ENCODE results near the gene SMARCD1. TPM values are rescaled to one million over a fixed set of nuclear protein-coding genes. Genes with fewer than 3 reads are reported as not detected.

Gene SMARCD1
- total RNA-seq, 1 donor from 2014 or later: 61.4 TPM

GRCh38 chr12:50056639-50056976 lies 28.5 kb upstream of the SMARCD1 start:
- DNase-seq (ENCODE audit: extremely low spot score, unreplicated experiment): no peak
- Mint-ChIP-seq H3K4me3 (ENCODE audit: unreplicated experiment) (peak overlapping the region; percentile 81), H3K36me3 (ENCODE audit: unreplicated experiment) (no peaks in the 10 kb centered on the region), H3K4me1 (ENCODE audit: unreplicated experiment) (peaks cover 15% of the 10 kb centered on the region), H3K27ac (ENCODE audit: unreplicated experiment) (no peak overlapping the region), H3K9me3 (ENCODE audit: unreplicated experiment) (no peaks in the 10 kb centered on the region), H3K27me3 (ENCODE audit: unreplicated experiment) (peaks cover 30% of the 10 kb centered on the region)
- TF ChIP-seq CTCF (IDR thresholded peaks at IDR 0.05): no peak

- H3K9me3 Mint-ChIP-seq (ENCODE audit: unreplicated experiment): no peaks in the 10 kb centered on the region
- peak within 1 kb of the TSS; percentile 81 for H3K4me3 Mint-ChIP-seq (ENCODE audit: unreplicated experiment)
- DNase-seq (ENCODE audit: extremely low spot score, unreplicated experiment): peak; percentile 89
- peak; percentile 26 for TF ChIP-seq CTCF (IDR thresholded peaks at IDR 0.05)
- H3K27ac Mint-ChIP-seq (ENCODE audit: unreplicated experiment): peak within 1 kb of the TSS; percentile 25
- peaks cover 24% of the 10 kb centered on the region for H3K27me3 Mint-ChIP-seq (ENCODE audit: unreplicated experiment)
- H3K36me3 Mint-ChIP-seq (ENCODE audit: unreplicated experiment): no peaks in the 10 kb centered on the region
- peaks cover 15% of the 10 kb centered on the region for H3K4me1 Mint-ChIP-seq (ENCODE audit: unreplicated experiment)
These were observed 27.9 kb upstream of the SMARCD1 start, which contains the start of gene ASIC1 for GRCh38 chr12:50057000-50057841. ASIC1 (plus strand) TSS chr12:50057596; CDS start chr12:50058767, 1,171 bp downstream.

GRCh38 chr12:50057896-50058670 lies 27.1 kb upstream of the SMARCD1 start:
- H3K36me3 Mint-ChIP-seq (ENCODE audit: unreplicated experiment): no peaks in the 10 kb centered on the region
- peak overlapping the region; percentile 61 for H3K4me3 Mint-ChIP-seq (ENCODE audit: unreplicated experiment)
- TF ChIP-seq CTCF (IDR thresholded peaks at IDR 0.05): no peak
- no peak for DNase-seq (ENCODE audit: extremely low spot score, unreplicated experiment)
- no peak overlapping the region for H3K27ac Mint-ChIP-seq (ENCODE audit: unreplicated experiment)
- peaks cover 15% of the 10 kb centered on the region for H3K4me1 Mint-ChIP-seq (ENCODE audit: unreplicated experiment)
- H3K9me3 Mint-ChIP-seq (ENCODE audit: unreplicated experiment): no peaks in the 10 kb centered on the region
- peaks cover 15% of the 10 kb centered on the region for H3K27me3 Mint-ChIP-seq (ENCODE audit: unreplicated experiment)

GRCh38 chr12:50058743-50059312 lies 26.3 kb upstream of the SMARCD1 start:
- Mint-ChIP-seq H3K9me3 (ENCODE audit: unreplicated experiment) (no peaks in the 10 kb centered on the region), H3K27me3 (ENCODE audit: unreplicated experiment) (peaks cover 12% of the 10 kb centered on the region)

More at GRCh38 chr12:50058743-50059312, 26.3 kb upstream of the SMARCD1 start:
- H3K27ac Mint-ChIP-seq (ENCODE audit: unreplicated experiment): no peak overlapping the region
- TF ChIP-seq CTCF (IDR thresholded peaks at IDR 0.05): no peak
- no peaks in the 10 kb centered on the region for H3K36me3 Mint-ChIP-seq (ENCODE audit: unreplicated experiment)
- peaks cover 15% of the 10 kb centered on the region for H3K4me1 Mint-ChIP-seq (ENCODE audit: unreplicated experiment)
- peak overlapping the region; percentile 61 for H3K4me3 Mint-ChIP-seq (ENCODE audit: unreplicated experiment)
- DNase-seq (ENCODE audit: extremely low spot score, unreplicated experiment): no peak
